VCaP (cell line): ENCODE results near the gene SUDS3.
"Not testable (repeated sequence)": the region's sequence is repeated elsewhere in the genome, so short reads cannot be mapped to it uniquely, and the experiment has no call there.

Source experiments
- H3K27ac ChIP-seq: fragments of 450-650 bp; 2 replicates; pipeline ENCODE4 v1.5.1; 2017
- CTCF ChIP-seq: fragments of 450-650 bp; conservative IDR thresholded peaks from 2 replicates; pipeline ENCODE4 v1.5.1; 2017; ENCODE audit warnings: mild to moderate bottlenecking, moderate library complexity

SUDS3 gene

GRCh38 chr12:118346895-118347294 lies 29.5 kb upstream of the SUDS3 start:
- TF ChIP-seq CTCF = no peak
- H3K27ac ChIP-seq = no peak overlapping the region

GRCh38 chr12:118347916-118348315 lies 28.4 kb upstream of the SUDS3 start:
- TF ChIP-seq CTCF = no peak
- H3K27ac ChIP-seq = no peak overlapping the region

- no peak overlapping the region for H3K27ac ChIP-seq
- no peak for TF ChIP-seq CTCF
Measured at GRCh38 chr12:118350908-118351559, 25.3 kb upstream of the SUDS3 start.

- no peak overlapping the region for H3K27ac ChIP-seq
- no peak for TF ChIP-seq CTCF
Measured at GRCh38 chr12:118353721-118354120, 22.6 kb upstream of the SUDS3 start.

- H3K27ac ChIP-seq = not testable (repeated sequence)
Measured at GRCh38 chr12:118354503-118354902, 21.9 kb upstream of the SUDS3 start.

- no peak overlapping the region for H3K27ac ChIP-seq
Measured at GRCh38 chr12:118354903-118355302, 21.5 kb upstream of the SUDS3 start.

GRCh38 chr12:118355843-118356242 lies 20.5 kb upstream of the SUDS3 start:
- no peak overlapping the region for H3K27ac ChIP-seq
- no peak for TF ChIP-seq CTCF

More at GRCh38 chr12:118354903-118355302, 21.5 kb upstream of the SUDS3 start:
- TF ChIP-seq CTCF = no peak

- peak overlapping the region; percentile 7; the same call in 1 of the 2 replicates for H3K27ac ChIP-seq
- TF ChIP-seq CTCF = no peak
Measured at GRCh38 chr12:118356809-118357256, 19.5 kb upstream of the SUDS3 start.
